SU-DHL-6 (cell line): ENCODE data around the gene C2orf72.

ENCODE experiments used
- H2AFZ ChIP-seq: fragments of 200-600 bp; sonication (generic); 2 replicates; pipeline ENCODE4 v1.6.1; 2014; ENCODE audit warnings: low read depth, mild to moderate bottlenecking, moderate library complexity, mixed read lengths, antibody characterized with exemption, low read length; ENCODE audit not compliant: severe bottlenecking
- H3F3A ChIP-seq: fragments of 200-600 bp; shearing (Covaris generic); 2 replicates; pipeline ENCODE4 v1.6.0; 2016; ENCODE audit warnings: antibody characterized with exemption, mild to moderate bottlenecking; ENCODE audit not compliant: insufficient read depth
- H3K27ac ChIP-seq: fragments of 200-600 bp; sonication (generic); 2 replicates; pipeline ENCODE4 v1.5.1; 2016; ENCODE audit warnings: low read depth, mild to moderate bottlenecking, low read length, moderate library complexity, mixed read lengths
- H3K27me3 ChIP-seq: fragments of 200-600 bp; sonication (generic), shearing (Covaris generic); 2 replicates; pipeline ENCODE4 v1.6.0; 2014; ENCODE audit warnings: mild to moderate bottlenecking, low read length
- H3K36me3 ChIP-seq: fragments of 200-600 bp; sonication (generic); 2 replicates; pipeline ENCODE4 v1.6.1; 2014; ENCODE audit warnings: mild to moderate bottlenecking, low read length, mixed read lengths
- H3K4me2 ChIP-seq: fragments of 300-600, 200-600 bp; shearing (Covaris generic), sonication (generic); 2 replicates; pipeline ENCODE4 v1.6.0; 2014; ENCODE audit warnings: low read length, low read depth, mild to moderate bottlenecking; ENCODE audit not compliant: poor library complexity, severe bottlenecking
- H3K4me3 ChIP-seq: fragments of 200-600 bp; sonication (generic); 2 replicates; pipeline ENCODE4 v1.5.1; 2014; ENCODE audit warnings: antibody characterized with exemption, low read length, mild to moderate bottlenecking, mixed read lengths; ENCODE audit not compliant: insufficient read depth, poor library complexity, severe bottlenecking
- H3K79me2 ChIP-seq: fragments of 200-600 bp; sonication (generic); 2 replicates; pipeline ENCODE4 v1.6.1; 2014; ENCODE audit warnings: mild to moderate bottlenecking, low read length, moderate library complexity; ENCODE audit not compliant: insufficient read depth
- H3K9ac ChIP-seq: fragments of 200-600 bp; sonication (generic); 2 replicates; pipeline ENCODE4 v1.7.0; 2014; ENCODE audit warnings: mild to moderate bottlenecking, low read length
- H3K9me2 ChIP-seq: fragments of 200-600 bp; sonication (generic); replicated peaks from 2 replicates; pipeline ENCODE4 v1.6.1; 2014; ENCODE audit warnings: low read length; ENCODE audit not compliant: insufficient read depth
- H3K9me3 ChIP-seq: fragments of 200-600 bp; sonication (generic); 2 replicates; pipeline ENCODE4 v1.6.1; 2014; ENCODE audit warnings: low read length, mixed read lengths; ENCODE audit not compliant: insufficient read depth
- H4K20me1 ChIP-seq: fragments of 200-600 bp; sonication (generic); 2 replicates; pipeline ENCODE4 v1.6.1; 2014; ENCODE audit warnings: low read depth, mild to moderate bottlenecking, antibody characterized with exemption, low read length, moderate library complexity, mixed read lengths
- CTCF ChIP-seq: fragments of 200-600 bp; sonication (generic); IDR thresholded peaks from one replicate; pipeline ENCODE4 v1.5.1; 2017; ENCODE audit warnings: antibody characterized with exemption, mild to moderate bottlenecking, low read length, moderate library complexity; ENCODE audit not compliant: insufficient read depth, poor library complexity, severe bottlenecking
- EZH2phosphoT487 ChIP-seq: fragments of 200-600 bp; sonication (generic), shearing (Covaris generic); conservative IDR thresholded peaks from 2 replicates; pipeline ENCODE4 v1.6.1; 2018; ENCODE audit warnings: mild to moderate bottlenecking, antibody characterized with exemption, low read length, moderate library complexity, mixed read lengths

C2orf72 gene

GRCh38 chr2:230999477-230999876, 37.8 kb upstream of the C2orf72 start:
- Histone ChIP-seq H3K36me3 (no peaks in the 10 kb centered on the region), H3K27me3 (no peaks in the 10 kb centered on the region), H4K20me1 (no peaks in the 10 kb centered on the region), H3K79me2 (no peaks in the 10 kb centered on the region), H3K4me2 (no peak overlapping the region), H2AFZ (no peak overlapping the region), H3K27ac (no peak overlapping the region), H3K9ac (no peak overlapping the region), H3K9me2 (no peaks in the 10 kb centered on the region), H3K9me3 (no peaks in the 10 kb centered on the region), H3K4me3 (no peak overlapping the region), H3F3A (no peaks in the 10 kb centered on the region)
- TF ChIP-seq CTCF, result no peak
- no peak for TF ChIP-seq EZH2phosphoT487

DNA sequence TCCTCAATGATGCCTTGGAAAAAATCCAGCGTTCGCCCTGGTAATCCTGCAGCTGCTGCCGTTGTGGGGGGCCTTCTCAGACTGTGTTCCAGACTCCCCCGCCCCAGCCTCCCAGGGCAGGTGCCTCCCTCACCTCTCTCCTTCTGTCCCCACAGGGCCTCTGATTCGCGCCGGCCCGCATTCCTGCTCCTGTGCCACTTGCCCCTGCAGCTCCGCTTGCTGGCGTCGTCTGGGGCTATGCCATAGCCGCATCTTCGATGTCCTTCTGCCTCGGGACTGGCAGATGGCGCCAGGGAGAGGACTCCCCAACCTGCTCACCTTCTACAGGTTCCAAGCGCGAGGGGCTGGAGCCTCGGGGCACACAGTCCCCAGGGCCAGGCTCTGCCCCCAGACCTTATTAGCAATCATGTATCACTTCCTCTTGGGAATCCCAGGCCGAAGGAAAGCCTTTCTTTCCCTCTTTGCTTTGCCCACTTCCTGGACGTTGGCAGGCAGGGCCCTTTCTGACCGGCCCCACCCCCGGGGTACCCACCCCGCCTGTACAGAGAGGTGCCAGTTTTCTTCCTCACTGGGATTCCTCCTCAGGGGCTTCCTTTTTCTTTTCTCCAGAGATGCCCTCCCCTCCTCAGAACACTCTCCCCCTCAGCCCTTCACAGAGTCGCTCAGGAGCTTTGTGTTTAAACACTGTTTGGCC, 37.0 kb upstream of the C2orf72 start:
- no peaks in the 10 kb centered on the region for H3K9me2 ChIP-seq
- H3K27me3 ChIP-seq, result no peaks in the 10 kb centered on the region
- no peak overlapping the region for H3K4me3 ChIP-seq
- no peak overlapping the region for H3K9ac ChIP-seq
- H2AFZ ChIP-seq, result no peak overlapping the region
- H4K20me1 ChIP-seq, result no peaks in the 10 kb centered on the region
- no peaks in the 10 kb centered on the region for H3F3A ChIP-seq
- H3K27ac ChIP-seq, result no peak overlapping the region
- no peaks in the 10 kb centered on the region for H3K36me3 ChIP-seq
- no peaks in the 10 kb centered on the region for H3K79me2 ChIP-seq
- no peak overlapping the region for H3K4me2 ChIP-seq
- H3K9me3 ChIP-seq, result no peaks in the 10 kb centered on the region
- TF ChIP-seq EZH2phosphoT487 (no peak), CTCF (no peak)

DNA sequence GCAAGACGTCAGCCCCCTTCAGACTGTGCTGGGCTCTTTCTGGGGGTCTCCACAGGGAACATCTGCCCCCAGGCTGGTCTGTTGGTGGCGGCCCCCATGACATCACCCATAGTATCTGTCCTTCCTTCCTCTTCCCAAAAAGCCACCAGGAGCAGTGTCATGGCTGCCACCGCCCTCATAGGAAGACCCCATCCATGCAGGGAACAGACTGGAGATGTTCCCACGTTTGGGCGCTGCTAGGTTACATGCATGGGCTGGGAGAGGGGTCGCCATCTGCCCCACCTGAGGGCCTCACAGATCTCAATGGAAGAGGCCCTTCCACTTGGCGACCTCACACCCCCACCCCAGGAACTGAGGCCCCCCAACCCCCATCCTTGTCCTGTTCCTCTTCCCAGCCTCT, 36.3 kb upstream of the C2orf72 start:
- Histone ChIP-seq H3K79me2 (no peaks in the 10 kb centered on the region), H3K9me3 (no peaks in the 10 kb centered on the region)
- TF ChIP-seq CTCF (no peak), EZH2phosphoT487 (no peak)

More for the DNA sequence above, 36.3 kb upstream of the C2orf72 start:
- no peaks in the 10 kb centered on the region for H3F3A ChIP-seq
- no peaks in the 10 kb centered on the region for H3K27me3 ChIP-seq
- H4K20me1 ChIP-seq, result no peaks in the 10 kb centered on the region
- no peak overlapping the region for H3K27ac ChIP-seq
- no peak overlapping the region for H3K4me3 ChIP-seq
- H3K9me2 ChIP-seq, result no peaks in the 10 kb centered on the region
- H2AFZ ChIP-seq, result no peak overlapping the region
- no peaks in the 10 kb centered on the region for H3K36me3 ChIP-seq
- H3K4me2 ChIP-seq, result no peak overlapping the region
- H3K9ac ChIP-seq, result no peak overlapping the region
